Activated CD8-positive, alpha-beta memory T cell treated with anti-CD3 and anti-CD28 coated beads, Interleukin-2, amount 50 U/mL, for 24 hours (primary cell): Measurements from ENCODE around the gene KREMEN2.
"Not testable (repeated sequence)": the region's sequence is repeated elsewhere in the genome, so short reads cannot be mapped to it uniquely, and the experiment has no call there.

ENCODE experiments used
- DNase-seq: peaks from one replicate; pipeline ENCODE4 v3.0.0-alpha.2; 2020; ENCODE audit errors: extremely low read depth

The KREMEN2 gene, protein sequence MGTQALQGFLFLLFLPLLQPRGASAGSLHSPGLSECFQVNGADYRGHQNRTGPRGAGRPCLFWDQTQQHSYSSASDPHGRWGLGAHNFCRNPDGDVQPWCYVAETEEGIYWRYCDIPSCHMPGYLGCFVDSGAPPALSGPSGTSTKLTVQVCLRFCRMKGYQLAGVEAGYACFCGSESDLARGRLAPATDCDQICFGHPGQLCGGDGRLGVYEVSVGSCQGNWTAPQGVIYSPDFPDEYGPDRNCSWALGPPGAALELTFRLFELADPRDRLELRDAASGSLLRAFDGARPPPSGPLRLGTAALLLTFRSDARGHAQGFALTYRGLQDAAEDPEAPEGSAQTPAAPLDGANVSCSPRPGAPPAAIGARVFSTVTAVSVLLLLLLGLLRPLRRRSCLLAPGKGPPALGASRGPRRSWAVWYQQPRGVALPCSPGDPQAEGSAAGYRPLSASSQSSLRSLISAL

GRCh38 chr16:2963723-2964474 is at the start of gene KREMEN2:
TSS of gene KREMEN2 (plus strand) at chr16:2964275. CDS start at chr16:2964521, 246 bp downstream.
- no peak for DNase-seq

DNA sequence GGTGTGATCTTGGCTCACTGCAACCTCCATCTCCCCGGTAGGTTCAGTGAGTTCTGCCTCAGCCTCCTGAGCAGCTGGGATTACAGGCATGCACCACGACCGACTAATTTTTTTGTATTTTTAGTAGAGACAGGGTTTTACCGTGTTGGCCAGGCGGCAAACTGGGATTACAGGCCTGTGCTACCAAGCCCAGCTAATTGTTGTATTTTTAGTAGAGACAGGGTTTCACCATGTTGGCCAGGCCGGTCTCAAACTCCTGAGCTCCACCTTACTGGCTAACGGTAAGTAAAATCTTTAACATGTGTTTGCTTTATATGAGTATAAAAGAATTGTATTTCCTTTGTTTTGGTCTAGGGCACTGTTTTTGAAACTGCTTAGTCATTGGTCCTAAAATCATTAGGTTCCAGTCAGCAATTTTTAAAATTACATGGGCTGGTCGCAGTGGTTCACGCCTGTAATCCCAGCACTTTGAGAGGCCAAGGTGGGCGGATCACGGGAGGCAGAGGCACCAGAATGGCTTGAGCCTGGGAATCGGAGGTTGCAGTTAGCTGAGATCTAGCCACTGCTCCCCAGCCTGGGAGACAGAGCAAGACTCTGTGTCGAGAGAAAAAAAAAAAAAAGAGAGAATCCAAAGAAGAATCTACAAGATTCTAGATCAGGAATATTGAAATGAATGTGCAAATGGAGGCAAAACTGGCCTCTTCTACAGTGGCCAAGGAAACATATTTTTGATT is 48.7 kb upstream of the KREMEN2 start:
- DNase-seq, result no peak

- DNase-seq, result no peak
Measured at GRCh38 chr16:2919511-2920255, 44.4 kb upstream of the KREMEN2 start.

GRCh38 chr16:2923481-2923880 is 40.6 kb upstream of the KREMEN2 start:
- DNase-seq, result no peak

GRCh38 chr16:2924901-2925755 is 38.9 kb upstream of the KREMEN2 start:
- DNase-seq, result no peak

DNA sequence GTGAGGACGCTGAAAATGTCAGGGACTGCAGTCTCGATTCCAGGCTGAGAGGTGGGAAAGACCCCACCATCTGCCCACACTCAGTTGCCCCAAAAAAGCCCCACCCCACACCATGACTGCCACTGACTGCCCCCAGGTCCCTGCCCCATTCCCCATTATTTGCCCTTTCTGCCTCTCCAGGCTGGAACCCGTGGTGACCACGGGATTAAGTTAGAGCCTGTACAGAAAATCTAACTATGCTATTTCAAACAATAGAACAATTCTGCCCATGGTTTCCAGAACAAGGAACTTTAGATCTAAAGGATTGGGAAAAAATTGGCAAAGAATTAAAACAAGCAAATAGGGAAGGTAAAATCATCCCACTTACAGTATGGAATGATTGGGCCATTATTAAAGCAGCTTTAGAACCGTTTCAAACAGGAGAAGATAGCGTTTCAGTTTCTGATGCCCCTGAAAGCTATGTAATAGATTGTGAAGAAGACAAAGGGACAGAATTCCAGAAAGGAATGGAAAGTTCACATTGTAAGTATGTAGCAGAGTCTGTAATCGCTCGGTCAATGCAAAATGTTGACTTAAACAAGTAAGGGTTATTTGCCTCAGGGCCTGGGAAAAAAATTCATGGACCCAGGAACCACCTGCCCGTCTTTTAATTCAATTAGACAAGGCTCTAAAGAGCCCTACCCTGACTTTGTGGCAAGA is 38.0 kb upstream of the KREMEN2 start:
- no peak for DNase-seq

- DNase-seq, result no peak
Measured at GRCh38 chr16:2926650-2926999, 37.5 kb upstream of the KREMEN2 start.

GRCh38 chr16:2927010-2927646 is 36.9 kb upstream of the KREMEN2 start:
- peak; percentile 71 for DNase-seq

GRCh38 chr16:2928151-2928550 is 35.9 kb upstream of the KREMEN2 start:
- DNase-seq, result not testable (repeated sequence)

GRCh38 chr16:2928796-2929195 is 35.3 kb upstream of the KREMEN2 start:
- no peak for DNase-seq

DNA sequence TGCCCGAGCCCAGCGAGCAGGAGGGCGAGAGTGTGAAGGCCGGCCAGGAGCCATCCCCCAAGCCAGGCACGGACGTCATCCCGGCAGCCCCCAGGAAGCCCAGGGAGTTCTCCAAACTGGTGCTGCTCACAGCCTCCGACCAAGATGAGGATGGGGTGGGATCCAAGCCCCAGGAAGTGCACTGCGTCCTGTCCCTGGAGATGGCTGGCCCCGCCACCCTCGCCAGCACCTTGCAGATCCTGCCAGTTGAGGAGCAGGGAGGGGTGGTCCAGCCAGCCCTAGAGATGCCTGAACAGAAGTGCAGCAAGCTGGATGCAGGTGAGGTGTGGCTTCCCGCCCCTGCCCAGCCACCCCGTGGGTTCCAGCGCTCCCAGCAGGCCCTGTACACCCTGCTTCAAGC is 34.4 kb upstream of the KREMEN2 start:
- no peak for DNase-seq

- no peak for DNase-seq
Measured at GRCh38 chr16:2930236-2930635, 33.8 kb upstream of the KREMEN2 start.

DNA sequence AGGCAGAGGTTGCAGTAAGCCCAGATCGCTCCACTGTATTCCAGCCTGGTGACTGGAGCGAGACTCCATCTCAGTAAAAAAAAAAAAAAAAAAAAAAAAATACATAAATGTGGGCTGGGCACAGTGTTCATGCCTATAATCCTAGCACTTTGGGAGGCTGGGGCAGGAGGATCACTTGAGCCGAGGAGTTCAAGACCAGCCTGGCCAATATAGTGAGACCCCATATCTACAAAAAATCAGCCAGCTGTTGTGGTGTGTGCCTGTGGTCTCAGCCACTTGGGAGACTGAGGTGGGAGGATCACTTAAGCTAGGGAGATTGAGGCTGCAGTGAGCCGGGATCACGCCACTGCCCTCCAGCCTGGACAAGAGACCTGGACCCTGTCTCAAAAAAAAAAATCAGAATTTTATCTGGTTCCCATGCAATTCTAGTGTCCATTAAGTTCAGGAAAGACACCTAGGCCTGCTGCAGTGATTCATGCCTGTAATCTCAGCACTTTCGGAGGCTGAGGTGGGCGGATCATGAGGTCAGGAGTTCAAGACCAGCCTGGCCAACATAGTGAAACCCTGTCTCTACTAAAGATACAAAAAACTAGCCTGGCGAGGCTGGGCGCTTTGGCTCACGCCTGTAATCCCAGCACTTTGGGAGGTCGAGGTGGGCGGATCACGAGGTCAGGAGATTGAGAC is 32.7 kb upstream of the KREMEN2 start:
- DNase-seq, result not testable (repeated sequence)

GRCh38 chr16:2933136-2933535 is 30.9 kb upstream of the KREMEN2 start:
- no peak for DNase-seq

DNA sequence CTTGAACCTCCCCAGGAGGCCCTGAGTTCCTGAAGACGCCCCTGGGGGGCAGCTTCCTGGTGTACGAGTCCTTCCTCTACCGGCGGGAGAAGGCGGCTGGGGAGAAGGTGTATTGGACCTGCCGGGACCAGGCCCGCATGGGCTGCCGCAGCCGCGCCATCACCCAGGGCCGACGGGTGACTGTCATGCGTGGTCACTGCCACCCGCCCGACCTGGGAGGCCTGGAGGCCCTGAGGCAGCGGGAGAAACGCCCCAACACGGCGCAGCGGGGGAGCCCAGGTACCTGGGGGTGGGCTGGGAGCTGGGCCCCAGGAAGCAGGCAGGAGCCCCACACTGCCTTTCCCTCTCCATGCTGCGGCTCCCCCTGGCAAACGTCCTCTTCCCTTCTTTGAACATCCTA is 30.4 kb upstream of the KREMEN2 start:
- no peak for DNase-seq

DNA sequence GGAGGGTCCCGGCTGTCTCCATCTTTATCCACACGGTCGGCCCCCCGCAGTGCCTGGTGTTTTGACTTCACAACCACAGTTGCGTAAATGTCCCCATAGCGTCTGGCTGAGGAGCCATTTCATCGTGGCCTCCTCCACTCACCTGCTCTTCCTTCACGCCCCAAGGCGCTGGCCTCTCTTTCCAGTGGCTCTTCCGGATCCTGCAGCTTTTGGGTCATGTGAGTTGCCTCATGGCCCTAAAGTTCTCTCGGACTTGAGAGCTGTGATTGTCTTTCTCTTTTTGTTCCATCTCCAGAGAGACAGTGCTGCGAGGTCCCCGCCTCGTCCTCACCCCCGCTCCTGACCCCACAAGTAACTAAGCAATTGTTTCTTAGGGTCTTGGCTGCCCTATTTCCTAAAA is 29.6 kb upstream of the KREMEN2 start:
- DNase-seq, result no peak

DNA sequence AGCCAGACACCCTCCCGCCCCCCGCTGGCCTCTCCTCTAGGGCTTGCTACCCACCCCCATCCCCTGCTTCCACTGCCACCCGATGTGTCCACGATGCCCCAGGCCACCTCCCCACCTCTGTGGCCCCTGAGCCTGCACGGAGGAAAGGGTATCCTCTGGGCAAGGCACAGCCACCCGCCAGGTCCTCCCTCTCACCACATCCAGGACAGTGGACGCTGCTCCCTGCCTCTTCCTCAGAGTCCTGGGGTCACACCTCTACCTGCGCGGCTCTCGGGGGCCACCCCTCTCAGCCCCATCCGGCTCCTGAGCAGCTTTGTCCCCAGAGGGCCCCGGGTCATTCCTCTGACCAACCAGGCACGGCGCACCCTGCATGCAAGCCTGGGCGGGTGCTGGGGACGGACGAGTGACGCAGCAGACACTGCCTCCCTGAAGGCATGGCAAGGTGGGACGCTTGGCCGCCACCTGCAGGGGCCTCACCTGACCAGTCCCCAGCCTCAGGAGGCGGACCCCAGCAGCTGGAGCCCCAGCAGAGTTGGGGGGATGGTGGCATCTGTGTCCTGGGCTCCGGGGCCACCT is 27.6 kb upstream of the KREMEN2 start:
- DNase-seq, result no peak

- no peak for DNase-seq
Measured at GRCh38 chr16:2937170-2937569, 26.9 kb upstream of the KREMEN2 start.

GRCh38 chr16:2938206-2938605 is 25.9 kb upstream of the KREMEN2 start:
- no peak for DNase-seq
